Activated T-cell treated with anti-CD3 and anti-CD28 coated beads for 24 hours (primary cell): ENCODE results near the gene EIF5A2.
A peak's percentile ranks its signal among the peaks of the same experiment; 100 is the strongest.
"Not testable (repeated sequence)": the region's sequence is repeated elsewhere in the genome, so short reads cannot be mapped to it uniquely, and the experiment has no call there.

ENCODE experiments used
- DNase-seq: peaks from one replicate; pipeline ENCODE4 v3.0.0-alpha.2; 2020; ENCODE audit warnings: low read depth

EIF5A2 gene

GRCh38 chr3:170908235-170909116, at the start of gene EIF5A2:
TSS of gene EIF5A2 (minus strand) at chr3:170908637. CDS start at chr3:170907806, 831 bp downstream.
- peak; percentile 95 for DNase-seq

GRCh38 chr3:170956647-170957046, 48.2 kb upstream of the EIF5A2 start:
- no peak for DNase-seq

DNA sequence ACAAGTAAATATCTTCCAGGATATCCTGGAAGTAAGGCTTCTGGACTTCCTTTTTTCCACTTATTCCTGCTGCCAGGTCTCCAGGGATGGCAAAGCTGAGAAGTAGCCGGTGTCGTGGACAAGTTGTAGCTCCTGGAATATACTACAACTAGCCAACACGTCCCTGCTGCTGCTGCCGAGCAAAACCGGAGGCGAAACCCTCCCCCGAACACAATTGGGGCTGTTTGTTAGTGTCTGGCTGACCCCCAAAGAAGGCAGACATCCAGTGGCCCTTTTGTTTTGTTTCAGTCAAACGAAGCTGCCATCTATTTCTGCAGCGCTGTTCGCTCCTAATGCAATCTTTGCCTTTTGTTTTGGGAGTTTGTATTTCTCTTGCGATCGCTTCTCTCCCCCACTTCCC, 45.3 kb upstream of the EIF5A2 start:
- no peak for DNase-seq

- no peak for DNase-seq
These were observed 44.8 kb upstream of the EIF5A2 start for GRCh38 chr3:170953229-170953628.

- DNase-seq = no peak
These were observed 40.8 kb upstream of the EIF5A2 start for GRCh38 chr3:170949211-170949610.

DNA sequence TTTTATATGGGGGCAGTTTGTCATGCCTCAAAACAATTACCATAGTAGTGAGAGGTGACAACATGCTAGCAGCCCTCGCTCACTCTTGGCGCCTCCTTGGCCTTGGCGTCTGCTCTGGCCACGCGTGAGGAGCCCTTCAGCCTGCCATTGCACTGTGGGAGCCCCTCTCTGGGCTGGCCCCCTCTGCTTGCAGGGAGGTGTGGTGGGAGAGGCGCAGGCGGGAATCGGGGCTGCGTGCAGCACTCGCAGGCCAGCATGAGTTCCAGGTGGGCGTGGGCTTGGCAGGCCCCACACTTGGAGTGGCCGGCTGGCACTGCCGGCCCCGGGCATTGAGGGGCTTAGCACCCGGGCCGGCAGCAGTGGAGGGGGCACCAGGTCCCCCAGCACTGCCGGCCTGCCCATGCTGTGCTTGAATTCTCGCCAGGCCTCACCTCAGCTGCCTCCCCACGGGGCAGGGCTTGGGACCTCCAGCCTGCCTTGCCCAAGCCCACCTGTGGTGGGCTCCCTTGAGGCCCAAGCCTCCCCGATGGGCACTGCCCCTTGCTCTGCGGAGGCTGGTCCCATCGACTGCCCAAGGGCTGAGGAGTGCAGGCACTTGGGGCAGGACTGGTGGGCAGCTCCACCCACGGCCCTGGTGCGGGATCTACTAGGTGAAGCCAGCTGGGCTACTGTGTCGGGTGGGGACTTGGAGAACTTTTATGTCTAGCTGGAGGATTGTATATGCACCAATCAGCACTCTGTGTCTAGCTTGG, 38.8 kb upstream of the EIF5A2 start:
- DNase-seq = no peak

DNA sequence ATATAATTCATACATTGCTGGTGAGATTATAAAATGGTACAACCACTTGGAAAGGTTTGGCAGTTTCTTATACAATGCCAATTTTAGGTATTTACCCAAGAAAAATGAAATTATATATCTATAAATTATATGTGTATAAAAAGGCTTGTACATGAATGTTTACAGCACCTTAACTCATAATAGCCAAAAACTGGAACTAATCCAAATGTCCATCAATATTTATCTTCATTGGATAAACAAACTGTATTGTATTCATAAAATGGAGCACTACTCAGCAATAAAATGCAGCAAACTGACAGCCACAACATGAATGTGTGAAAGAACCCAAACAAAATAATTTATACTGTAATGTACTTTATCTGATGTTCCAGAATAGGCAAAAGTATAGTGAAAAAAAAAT, 33.6 kb upstream of the EIF5A2 start:
- DNase-seq = no peak

- no peak for DNase-seq
These were observed 33.1 kb upstream of the EIF5A2 start for GRCh38 chr3:170941551-170941950.

DNA sequence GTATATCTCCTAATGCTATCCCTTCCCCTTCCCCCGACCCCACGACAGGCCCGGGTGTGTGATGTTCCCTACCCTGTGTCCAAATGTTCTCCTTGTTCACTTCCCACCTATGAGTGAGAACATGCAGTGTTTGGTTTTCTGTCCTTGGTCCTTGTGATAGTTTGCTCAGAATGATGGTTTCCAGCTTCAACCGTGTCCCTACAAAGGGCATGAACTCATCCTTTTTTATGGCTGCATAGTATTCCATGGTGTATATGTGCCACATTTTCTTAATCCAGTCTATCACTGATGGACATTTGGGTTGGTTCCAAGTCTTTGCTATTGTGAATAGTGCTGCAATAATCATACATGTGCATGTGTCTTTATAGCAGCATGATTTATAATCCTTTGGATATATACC, 24.6 kb upstream of the EIF5A2 start:
- DNase-seq = not testable (repeated sequence)

- DNase-seq = not testable (repeated sequence)
These were observed 15.1 kb upstream of the EIF5A2 start for GRCh38 chr3:170923553-170923952.

DNA sequence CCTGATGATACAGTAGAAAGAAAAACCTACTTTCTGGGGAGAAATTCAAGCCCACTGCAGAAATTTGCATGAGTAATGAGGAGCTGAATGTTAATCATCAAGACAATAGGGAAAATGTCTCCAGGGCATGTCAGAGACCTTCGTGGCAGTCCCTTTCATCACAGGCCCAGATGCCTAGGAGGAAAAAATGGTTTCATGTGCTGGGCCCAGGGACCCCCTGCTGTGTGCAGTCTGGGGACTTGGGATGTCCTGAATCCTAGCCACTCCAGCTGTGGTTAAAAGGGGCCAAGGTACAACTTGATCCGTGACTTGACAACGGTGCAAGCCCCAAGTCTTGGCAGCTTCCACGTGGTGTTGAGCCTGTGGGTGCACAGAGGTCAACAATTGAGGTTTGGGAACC, 10.3 kb upstream of the EIF5A2 start:
- no peak for DNase-seq

DNA sequence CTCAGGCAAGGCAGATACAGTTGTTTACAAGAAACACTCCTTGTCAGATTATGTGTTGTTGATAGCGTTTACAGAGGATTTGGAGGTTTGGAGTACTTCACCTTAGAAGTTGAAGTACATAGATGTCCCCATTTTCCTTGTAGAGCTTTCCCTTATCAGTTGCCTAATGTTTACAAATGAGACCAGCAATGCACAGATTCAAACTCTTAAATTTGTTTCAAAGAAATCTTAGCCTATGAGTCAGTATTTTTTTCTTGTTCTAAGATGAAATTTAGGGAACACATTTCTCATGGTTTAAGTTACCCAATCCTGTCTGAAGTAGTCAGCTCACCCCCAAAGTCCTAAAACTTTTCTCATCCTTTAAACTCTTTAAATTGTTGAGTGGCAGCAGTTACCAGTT, 6.3 kb upstream of the EIF5A2 start:
- DNase-seq = no peak

DNA sequence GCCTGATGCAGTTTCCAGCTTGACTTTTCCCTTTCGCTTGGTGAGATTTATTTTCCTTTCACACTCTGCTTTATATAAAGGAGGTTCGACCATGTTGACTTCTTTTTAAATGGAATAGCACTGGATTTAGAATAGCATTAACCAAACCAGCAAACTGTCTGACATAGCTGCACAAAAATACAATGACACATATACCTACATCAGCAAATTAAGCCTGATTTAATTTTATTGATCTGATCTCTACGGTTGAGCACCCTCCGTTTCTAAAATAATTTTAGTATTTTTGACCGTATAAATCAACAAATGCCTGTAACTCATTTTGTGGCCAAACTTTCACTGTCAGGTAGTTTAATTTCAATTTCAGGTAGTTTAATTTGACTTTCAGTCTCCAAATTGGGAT, 5.8 kb upstream of the EIF5A2 start:
- no peak for DNase-seq

DNA sequence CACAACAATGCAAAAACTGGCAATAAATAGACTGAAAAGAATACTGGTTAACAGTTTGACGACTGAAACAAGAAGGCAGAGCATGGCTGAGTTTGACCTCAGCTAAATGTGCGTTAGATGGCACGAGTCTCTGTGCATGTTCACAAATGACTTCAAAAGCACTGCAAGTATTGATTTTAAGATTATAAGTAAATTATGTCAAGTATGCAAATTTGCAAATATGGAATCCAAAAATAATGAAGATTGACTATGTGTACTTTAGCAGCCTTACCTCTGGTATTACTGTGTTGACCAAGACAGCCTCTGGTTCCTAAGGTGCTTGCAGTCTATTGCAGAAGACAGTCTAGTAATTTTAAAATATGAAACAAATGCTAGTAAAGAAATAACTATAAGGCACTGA, 2.6 kb upstream of the EIF5A2 start:
- DNase-seq = no peak

DNA sequence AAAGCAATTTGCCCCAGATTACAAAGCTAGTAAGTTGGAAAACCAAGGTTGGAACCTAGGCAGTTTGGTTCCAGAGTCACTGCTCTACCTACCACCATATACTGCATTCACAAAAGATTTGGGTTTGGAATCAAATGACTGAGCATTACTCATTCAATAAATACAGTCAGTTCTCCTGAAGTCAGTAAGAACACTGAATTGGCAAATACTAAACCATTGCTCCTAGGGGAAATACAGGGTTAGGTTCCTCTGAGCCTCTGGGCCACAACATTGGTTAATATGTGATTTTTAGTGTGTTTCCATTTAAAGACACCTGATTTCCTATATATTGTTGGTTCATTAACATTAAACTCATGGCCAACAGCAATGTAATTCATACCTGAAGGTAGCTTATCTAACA, 2.1 kb upstream of the EIF5A2 start:
- no peak for DNase-seq

DNA sequence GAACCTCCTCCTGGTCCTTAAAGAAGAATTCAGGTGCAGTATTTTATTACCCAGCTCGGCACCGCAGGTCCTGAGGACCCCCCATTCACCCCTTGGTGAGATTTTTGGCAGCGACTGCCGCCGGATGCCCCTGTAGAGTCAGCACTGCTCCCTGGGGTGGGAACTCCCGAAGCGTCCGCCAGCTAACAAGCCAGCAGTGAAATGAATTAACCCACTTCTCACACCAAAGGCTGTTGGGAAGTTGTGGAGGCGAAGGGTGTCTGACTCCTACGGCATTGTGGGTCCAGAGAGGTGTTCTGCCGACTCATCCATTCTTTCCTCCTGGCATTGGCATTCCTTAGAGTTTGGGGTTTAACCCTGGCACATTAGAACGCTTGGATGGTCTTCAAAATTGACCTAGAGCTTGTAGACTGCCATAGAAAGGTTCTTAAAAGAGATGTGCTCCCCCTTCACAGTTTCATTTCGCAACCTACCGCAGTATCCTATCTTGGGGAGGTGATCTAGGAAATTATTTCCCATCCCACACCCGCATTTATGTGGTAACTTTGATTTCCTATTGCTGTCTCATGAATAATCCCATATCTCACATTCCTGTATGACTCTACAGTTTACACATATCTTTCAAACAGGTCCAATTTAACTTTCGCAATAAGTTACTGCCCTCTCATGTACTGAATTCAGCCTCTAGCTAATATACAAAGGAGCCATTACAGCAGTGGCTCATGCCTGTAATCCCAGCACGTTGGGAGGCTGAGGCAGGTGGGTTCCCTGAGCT, 879 bp upstream of the EIF5A2 start:
- no peak for DNase-seq

- no peak for DNase-seq
These were observed 701 bp downstream of the EIF5A2 start for GRCh38 chr3:170907637-170908234.

DNA sequence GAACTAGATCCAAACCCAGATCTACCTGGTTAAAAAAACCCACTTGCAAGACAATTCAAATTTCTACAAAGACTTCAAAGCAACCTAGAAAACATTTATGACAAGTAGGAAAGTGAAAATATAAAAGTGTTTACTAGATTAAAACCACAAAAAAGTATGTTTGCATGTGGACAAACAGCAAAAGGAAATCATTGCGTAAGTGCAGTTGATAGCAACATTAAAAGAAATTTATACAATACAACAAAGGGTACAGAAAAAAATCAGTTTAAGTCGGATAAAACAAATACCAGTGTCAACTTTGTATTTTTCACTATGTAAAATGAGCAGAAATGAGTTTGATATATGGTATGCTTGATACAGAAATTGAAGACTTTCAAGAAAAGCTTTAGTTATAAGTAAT, 2.6 kb downstream of the EIF5A2 start:
- DNase-seq = no peak

- DNase-seq = no peak
These were observed 5.3 kb downstream of the EIF5A2 start for GRCh38 chr3:170903123-170903522.

DNA sequence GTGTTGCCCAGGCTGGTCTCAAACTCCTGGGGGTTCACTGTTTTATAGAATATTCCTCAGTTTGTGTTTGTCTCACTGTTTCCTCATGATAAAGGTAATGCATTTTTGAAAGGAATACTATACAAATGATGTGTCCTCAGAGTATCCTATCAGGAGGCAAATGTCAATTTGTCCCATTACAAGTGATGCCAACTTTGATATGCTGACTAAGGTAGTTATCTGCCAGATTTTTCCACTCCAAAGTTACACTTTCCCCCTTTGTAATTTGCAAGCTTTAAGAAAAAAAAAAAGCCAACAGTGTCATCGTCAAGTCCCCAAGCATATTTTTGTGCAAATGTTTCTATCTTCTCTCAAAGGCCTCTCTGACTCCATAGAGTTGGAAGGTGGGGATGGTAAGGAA, 9.0 kb downstream of the EIF5A2 start:
- DNase-seq = no peak

DNA sequence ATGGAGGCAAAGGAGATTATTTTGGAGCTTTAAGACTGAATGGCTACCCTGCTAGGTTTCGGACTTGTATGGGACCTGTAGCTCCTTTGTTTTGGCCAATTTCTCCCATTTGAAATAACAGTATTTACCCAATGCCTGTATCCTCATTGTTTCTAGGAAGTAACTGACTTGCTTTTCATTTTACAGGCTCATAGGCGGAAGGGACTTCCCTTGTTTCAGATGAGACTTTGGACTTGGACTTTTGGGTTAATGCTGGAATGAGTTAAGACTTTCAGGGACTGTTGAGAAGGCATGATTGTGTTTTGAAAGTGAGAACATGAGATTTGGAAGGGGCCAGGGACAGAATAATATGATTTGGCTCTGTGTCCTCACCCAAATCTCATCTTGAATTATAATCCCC, 10.5 kb downstream of the EIF5A2 start:
- no peak for DNase-seq

DNA sequence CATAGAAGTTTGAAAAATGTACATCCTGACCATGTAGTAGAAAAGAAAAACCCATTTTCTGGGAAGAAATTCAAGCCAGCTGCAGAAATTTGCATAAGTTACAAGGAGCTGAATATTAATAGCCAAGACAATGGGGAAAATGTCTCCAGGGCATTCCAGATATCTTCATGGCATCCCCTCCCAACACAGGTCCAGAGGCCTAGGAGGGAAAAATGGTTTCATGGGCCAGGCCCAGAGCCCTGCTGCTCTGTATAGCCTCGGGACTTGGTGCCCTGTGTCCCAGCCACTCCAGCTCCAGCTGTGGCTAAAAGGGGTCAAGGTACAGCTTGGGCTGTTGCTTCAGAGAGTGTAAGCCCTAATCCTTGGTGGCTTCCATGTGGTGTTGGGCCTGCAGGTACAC, 11.2 kb downstream of the EIF5A2 start:
- DNase-seq = not testable (repeated sequence)
